Suprapubic skin (tissue), 4 donors: ENCODE data around the gene FMNL2. TPM values are rescaled to one million over a fixed set of nuclear protein-coding genes. Genes with fewer than 3 reads are reported as not detected.
"Not testable (repeated sequence)": the region's sequence is repeated elsewhere in the genome, so short reads cannot be mapped to it uniquely, and the experiment has no call there.

ENCODE experiments used
- DNase-seq, 2 donors: peaks; one replicate each; pipeline ENCODE4 v3.0.0-alpha.2; 2019; ENCODE audit warnings: low spot score in 2 of 2
- H3K27ac ChIP-seq: fragments of 200-600 bp; sonication (generic); one replicate; pipeline ENCODE4 v1.5.1; 2019
- H3K27me3 ChIP-seq: fragments of 200-600 bp; sonication (generic); one replicate; pipeline ENCODE4 v1.5.1; 2019
- H3K36me3 ChIP-seq: fragments of 200-600 bp; sonication (generic); one replicate; pipeline ENCODE4 v1.5.1; 2019
- H3K4me1 ChIP-seq: fragments of 200-600 bp; sonication (generic); one replicate; pipeline ENCODE4 v1.5.1; 2019
- H3K4me3 ChIP-seq: fragments of 200-600 bp; sonication (generic); one replicate; pipeline ENCODE4 v1.5.1; 2019; ENCODE audit warnings: mild to moderate bottlenecking
- H3K9me3 ChIP-seq: fragments of 200-600 bp; sonication (generic); one replicate; pipeline ENCODE4 v1.5.1; 2019
- EP300 ChIP-seq: sonication (generic); formaldehyde crosslinking; IDR thresholded peaks from one replicate; pipeline ENCODE4 v1.6.1; 2017; ENCODE audit warnings: antibody characterized with exemption
- POLR2A ChIP-seq, 2 donors: fragments of 450-650 bp; IDR thresholded peaks; one replicate each; pipeline ENCODE4 v1.6.1; 2017; ENCODE audit warnings: antibody characterized with exemption in 2 of 2, mild to moderate bottlenecking in 2 of 2, moderate library complexity in 2 of 2
- POLR2AphosphoS5 ChIP-seq, 3 donors: sonication (generic); formaldehyde crosslinking; IDR thresholded peaks; one replicate each; pipeline ENCODE4 v1.6.1; 2017; ENCODE audit warnings: antibody characterized with exemption in 3 of 3
- WGBS: methylation state at CpG from one replicate; pipeline ENCODE4 v1.1.5; 2018; 5-methylcytosine and 5-hydroxymethylcytosine counted together
- total RNA-seq, 4 donors: library from RNA; depleted of rRNA; stranded (reverse); fragments of >200 nt; gene quantifications; one replicate each; pipeline ENCODE4 v1.1.0, GENCODE V29; 2016
- TF ChIP-seq, protein P1 (sequence below), 2 donors: fragments of 200-600 bp in 1 of 2; fragments of 450-650 bp in 1 of 2; sonication (generic) in 1 of 2; IDR thresholded peaks; one replicate each; pipeline ENCODE4 v1.5.1; 2016 to 2019; ENCODE audit warnings: antibody characterized with exemption in 2 of 2, mild to moderate bottlenecking in 1 of 2, moderate library complexity in 1 of 2

The FMNL2 gene
- total RNA-seq, 4 donors from 2014 or later = 15.4 to 18.1 (median 16.0) TPM

DNA sequence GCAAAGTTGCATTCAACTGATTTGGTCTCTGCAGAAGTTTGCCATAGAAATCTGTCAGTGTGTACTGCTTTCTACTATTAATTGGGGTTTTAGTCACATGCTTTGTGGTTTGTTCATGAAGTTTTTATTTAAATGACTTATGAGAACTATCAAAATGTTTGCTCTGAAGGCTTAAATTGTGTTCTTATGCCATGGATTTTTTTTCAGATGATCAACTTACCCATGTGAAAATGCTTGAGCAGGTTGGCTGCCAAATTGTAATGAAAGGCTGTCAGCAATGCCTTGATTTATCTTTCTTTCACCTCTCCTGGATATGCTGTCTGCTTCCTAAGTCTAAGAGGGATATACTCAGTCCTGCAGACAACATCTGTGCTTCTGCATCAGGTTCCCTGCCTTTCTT, 50.7 kb downstream of the FMNL2 start:
- no peak for DNase-seq
- Histone ChIP-seq H3K27me3 (no peaks in the 10 kb centered on the region), H3K4me1 (peaks cover 1% of the 10 kb centered on the region), H3K4me3 (no peak overlapping the region), H3K9me3 (no peaks in the 10 kb centered on the region), H3K36me3 (no peaks in the 10 kb centered on the region), H3K27ac (no peak overlapping the region)
- no peak for TF ChIP-seq EP300
- TF ChIP-seq, protein P1, sequence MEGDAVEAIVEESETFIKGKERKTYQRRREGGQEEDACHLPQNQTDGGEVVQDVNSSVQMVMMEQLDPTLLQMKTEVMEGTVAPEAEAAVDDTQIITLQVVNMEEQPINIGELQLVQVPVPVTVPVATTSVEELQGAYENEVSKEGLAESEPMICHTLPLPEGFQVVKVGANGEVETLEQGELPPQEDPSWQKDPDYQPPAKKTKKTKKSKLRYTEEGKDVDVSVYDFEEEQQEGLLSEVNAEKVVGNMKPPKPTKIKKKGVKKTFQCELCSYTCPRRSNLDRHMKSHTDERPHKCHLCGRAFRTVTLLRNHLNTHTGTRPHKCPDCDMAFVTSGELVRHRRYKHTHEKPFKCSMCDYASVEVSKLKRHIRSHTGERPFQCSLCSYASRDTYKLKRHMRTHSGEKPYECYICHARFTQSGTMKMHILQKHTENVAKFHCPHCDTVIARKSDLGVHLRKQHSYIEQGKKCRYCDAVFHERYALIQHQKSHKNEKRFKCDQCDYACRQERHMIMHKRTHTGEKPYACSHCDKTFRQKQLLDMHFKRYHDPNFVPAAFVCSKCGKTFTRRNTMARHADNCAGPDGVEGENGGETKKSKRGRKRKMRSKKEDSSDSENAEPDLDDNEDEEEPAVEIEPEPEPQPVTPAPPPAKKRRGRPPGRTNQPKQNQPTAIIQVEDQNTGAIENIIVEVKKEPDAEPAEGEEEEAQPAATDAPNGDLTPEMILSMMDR (IDR thresholded peaks at IDR 0.05) = no peak
- TF ChIP-seq POLR2A (IDR thresholded peaks at IDR 0.05) = no peak
- TF ChIP-seq POLR2AphosphoS5 (IDR thresholded peaks at IDR 0.05) = no peak

DNA sequence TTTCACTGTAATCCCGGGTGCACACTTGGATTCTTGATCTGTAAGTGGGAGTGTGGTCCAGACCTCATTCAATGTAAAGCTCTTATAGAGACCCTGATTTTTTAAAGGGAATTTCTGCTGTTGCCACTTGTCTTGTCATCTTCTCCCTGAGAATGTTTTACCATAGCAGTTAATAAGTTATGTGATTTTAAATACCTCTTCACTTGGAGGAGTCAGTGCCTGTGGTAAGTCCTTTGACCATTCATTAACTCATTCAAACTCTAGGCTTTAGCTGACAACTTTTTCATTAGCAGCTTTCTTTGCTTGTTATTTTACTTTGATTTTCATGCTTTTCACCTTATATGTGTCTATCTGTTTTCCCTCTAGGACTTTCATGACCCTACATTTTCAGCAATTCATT, 51.3 kb downstream of the FMNL2 start:
- Histone ChIP-seq H3K9me3 (no peaks in the 10 kb centered on the region), H3K4me1 (no peaks in the 10 kb centered on the region), H3K4me3 (no peak overlapping the region), H3K27me3 (no peaks in the 10 kb centered on the region), H3K27ac (no peak overlapping the region), H3K36me3 (no peaks in the 10 kb centered on the region)
- 89% methylated on average over 1 of the region's 1 CpG for WGBS
- TF ChIP-seq POLR2A (IDR thresholded peaks at IDR 0.05) = no peak
- DNase-seq = no peak

DNA sequence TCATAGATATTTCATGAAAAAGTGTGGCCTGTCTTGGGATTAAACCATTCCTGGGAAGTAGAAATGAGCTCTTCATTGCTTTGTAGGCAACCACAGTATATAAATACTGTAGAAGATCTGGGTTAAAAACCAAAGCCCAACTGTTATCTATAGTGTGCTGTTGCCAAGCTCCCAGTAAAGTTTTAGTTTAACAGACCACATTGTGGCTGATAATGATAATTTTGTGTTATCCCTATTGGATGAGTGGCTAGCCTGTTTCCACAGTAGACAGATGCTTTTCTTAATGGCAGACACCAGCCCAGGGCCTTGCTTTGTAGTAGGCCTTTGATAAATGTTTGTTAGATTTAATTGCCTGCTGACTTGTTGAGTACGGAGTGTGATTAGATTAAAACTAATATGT, 52.1 kb downstream of the FMNL2 start:
- TF ChIP-seq EP300 = no peak
- Histone ChIP-seq H3K27me3 (no peaks in the 10 kb centered on the region), H3K4me3 (no peak overlapping the region), H3K9me3 (no peaks in the 10 kb centered on the region), H3K27ac (no peak overlapping the region), H3K36me3 (no peaks in the 10 kb centered on the region), H3K4me1 (no peaks in the 10 kb centered on the region)
- WGBS = 50% methylated on average over 1 of the region's 1 CpG
- DNase-seq = no peak

DNA sequence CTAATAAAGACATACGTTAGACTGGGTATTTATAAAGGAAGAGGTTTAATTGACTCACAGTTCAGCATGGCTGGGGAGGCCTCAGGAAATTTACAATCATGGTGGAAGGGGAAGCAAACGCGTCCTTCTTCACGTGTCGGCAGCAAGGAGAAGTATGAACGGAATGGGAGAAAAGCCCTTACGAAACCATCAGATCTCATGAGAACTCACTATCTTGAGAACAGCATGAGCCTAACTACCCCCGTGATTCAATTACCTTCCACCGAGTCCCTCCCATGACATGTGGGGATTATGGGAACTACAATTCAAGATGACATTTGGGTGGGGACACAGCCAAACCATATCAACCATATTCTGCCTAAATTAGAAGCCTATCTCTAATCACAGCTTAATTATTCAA, 53.3 kb downstream of the FMNL2 start:
- H3K4me3 ChIP-seq, H3K4me1 ChIP-seq, H3K36me3 ChIP-seq, DNase-seq, H3K9me3 ChIP-seq, H3K27me3 ChIP-seq, H3K27ac ChIP-seq: not testable (repeated sequence)
- 93% methylated on average over 9 of the region's 9 CpGs for WGBS

DNA sequence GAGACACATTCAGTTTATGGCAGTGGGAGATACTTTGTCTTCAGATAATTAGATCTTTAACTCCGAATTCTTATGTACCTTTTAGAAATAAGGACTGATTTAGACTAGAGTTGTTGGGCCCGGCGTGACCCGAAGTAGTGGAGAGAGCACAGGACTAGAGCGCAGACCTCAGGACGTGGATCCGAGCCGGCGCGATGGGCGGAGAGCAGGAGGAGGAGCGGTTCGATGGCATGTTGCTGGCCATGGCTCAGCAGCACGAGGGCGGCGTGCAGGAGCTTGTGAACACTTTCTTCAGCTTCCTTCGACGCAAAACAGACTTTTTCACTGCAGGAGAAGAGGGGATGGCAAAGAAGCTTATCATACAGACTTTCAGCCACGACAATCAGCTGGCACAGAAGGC, 54.5 kb downstream of the FMNL2 start:
- Histone ChIP-seq H3K4me3 (no peak overlapping the region), H3K9me3 (no peaks in the 10 kb centered on the region), H3K27ac (no peak overlapping the region), H3K36me3 (no peaks in the 10 kb centered on the region), H3K27me3 (no peaks in the 10 kb centered on the region), H3K4me1 (peaks cover 4% of the 10 kb centered on the region)
- WGBS = 95% methylated on average over 19 of the region's 19 CpGs
- TF ChIP-seq, protein P1 (IDR thresholded peaks at IDR 0.05) = no peak
- TF ChIP-seq POLR2A (IDR thresholded peaks at IDR 0.05) = no peak
- TF ChIP-seq POLR2AphosphoS5 (IDR thresholded peaks at IDR 0.05) = no peak
- no peak for TF ChIP-seq EP300
- no peak for DNase-seq

DNA sequence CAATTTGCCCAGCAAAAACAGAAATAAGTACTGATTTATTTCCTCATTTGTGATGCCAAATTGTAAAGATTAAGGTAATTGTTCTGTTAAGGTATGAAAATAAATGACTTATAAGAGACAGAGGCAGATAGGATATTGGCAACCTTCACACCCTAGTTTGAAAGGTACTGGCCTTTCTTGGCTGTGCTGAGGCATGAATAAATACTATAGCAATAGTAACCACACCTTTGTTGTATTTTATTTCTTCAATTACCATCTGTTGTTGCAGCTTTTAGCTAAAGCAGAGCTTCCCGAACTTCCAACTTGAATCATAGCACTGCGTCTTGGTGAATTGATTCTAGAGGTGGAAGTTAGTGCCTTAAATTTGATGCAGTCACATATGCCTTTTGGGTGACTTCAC, 55.9 kb downstream of the FMNL2 start:
- H3K9me3 ChIP-seq = no peaks in the 10 kb centered on the region
- no peak for DNase-seq
- H3K4me3 ChIP-seq = no peak overlapping the region
- no peaks in the 10 kb centered on the region for H3K36me3 ChIP-seq
- H3K27me3 ChIP-seq = no peaks in the 10 kb centered on the region
- TF ChIP-seq POLR2AphosphoS5 (IDR thresholded peaks at IDR 0.05) (no peak), EP300 (no peak), POLR2A (IDR thresholded peaks at IDR 0.05) (no peak)
- TF ChIP-seq, protein P1 (IDR thresholded peaks at IDR 0.05) = no peak
- peaks cover 14% of the 10 kb centered on the region for H3K4me1 ChIP-seq
- no peak overlapping the region for H3K27ac ChIP-seq
- WGBS = 92% methylated on average over 2 of the region's 2 CpGs

DNA sequence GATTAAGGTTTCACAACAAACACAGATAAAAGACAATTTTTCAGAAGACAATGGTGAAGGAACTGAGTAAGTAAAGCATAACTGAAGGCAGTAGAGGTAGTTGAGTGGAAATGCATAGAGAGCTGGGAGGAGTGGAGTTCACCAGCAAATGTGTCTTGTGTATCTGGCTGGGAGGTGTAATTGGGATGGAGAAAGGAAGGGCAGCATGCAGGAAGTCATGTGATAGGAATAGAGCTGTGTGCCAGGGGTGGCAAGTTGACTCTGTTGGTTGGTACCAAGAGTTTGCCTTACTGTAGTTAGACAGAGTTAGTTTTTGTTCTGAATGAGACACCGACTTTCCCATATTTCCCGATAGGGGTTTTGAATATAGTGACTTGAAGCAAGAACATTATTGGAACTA, 56.3 kb downstream of the FMNL2 start:
- Histone ChIP-seq H3K9me3 (no peaks in the 10 kb centered on the region), H3K36me3 (no peaks in the 10 kb centered on the region), H3K4me1 (peaks cover 18% of the 10 kb centered on the region), H3K27me3 (no peaks in the 10 kb centered on the region), H3K27ac (no peak overlapping the region), H3K4me3 (no peak overlapping the region)
- no peak for DNase-seq
- TF ChIP-seq, protein P1 (IDR thresholded peaks at IDR 0.05) = no peak
- TF ChIP-seq EP300 = no peak
- TF ChIP-seq POLR2AphosphoS5 (IDR thresholded peaks at IDR 0.05) = no peak
- no peak for TF ChIP-seq POLR2A (IDR thresholded peaks at IDR 0.05)
- 100% methylated on average over 2 of the region's 2 CpGs for WGBS
